ENCODE measurements around the gene ATG7.
"Not testable (repeated sequence)": the region's sequence is repeated elsewhere in the genome, so short reads cannot be mapped to it uniquely, and the experiment has no call there.

DNA sequence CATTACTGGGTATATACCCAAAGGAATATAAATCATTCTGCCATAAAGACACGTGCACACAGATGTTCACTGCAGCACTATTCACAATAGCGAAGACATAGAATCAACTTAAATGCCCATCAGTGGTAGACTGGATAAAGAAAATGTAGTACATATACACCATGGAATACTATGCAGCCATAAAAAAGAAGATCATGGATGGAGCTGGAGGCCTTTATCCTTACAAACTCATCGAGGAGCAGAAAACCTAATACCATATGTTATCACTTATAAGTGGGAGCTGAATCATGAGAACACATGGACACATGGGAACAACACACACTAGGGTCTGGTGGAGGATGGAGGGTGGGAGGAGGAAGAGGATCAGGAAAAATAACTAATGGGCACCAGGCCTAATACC lies 173.0 kb downstream of the ATG7 start:
- TF ChIP-seq, protein P1, sequence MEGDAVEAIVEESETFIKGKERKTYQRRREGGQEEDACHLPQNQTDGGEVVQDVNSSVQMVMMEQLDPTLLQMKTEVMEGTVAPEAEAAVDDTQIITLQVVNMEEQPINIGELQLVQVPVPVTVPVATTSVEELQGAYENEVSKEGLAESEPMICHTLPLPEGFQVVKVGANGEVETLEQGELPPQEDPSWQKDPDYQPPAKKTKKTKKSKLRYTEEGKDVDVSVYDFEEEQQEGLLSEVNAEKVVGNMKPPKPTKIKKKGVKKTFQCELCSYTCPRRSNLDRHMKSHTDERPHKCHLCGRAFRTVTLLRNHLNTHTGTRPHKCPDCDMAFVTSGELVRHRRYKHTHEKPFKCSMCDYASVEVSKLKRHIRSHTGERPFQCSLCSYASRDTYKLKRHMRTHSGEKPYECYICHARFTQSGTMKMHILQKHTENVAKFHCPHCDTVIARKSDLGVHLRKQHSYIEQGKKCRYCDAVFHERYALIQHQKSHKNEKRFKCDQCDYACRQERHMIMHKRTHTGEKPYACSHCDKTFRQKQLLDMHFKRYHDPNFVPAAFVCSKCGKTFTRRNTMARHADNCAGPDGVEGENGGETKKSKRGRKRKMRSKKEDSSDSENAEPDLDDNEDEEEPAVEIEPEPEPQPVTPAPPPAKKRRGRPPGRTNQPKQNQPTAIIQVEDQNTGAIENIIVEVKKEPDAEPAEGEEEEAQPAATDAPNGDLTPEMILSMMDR (IDR thresholded peaks at IDR 0.05; ENCODE audit: low read depth, low read length, missing input control), result not testable (repeated sequence)
- TF ChIP-seq, protein P2, sequence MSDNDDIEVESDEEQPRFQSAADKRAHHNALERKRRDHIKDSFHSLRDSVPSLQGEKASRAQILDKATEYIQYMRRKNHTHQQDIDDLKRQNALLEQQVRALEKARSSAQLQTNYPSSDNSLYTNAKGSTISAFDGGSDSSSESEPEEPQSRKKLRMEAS (IDR thresholded peaks at IDR 0.05), result not testable (repeated sequence)
- TF ChIP-seq YY1 (IDR thresholded peaks at IDR 0.05); EGR1 (IDR thresholded peaks at IDR 0.05; ENCODE audit: low read depth in 2 of 2); SP1 (IDR thresholded peaks at IDR 0.05); GABPA (IDR thresholded peaks at IDR 0.05 in 1 of 2, conservative IDR thresholded peaks at IDR 0.05 in 1 of 2); HNF4A (conservative IDR thresholded peaks at IDR 0.05): not testable (repeated sequence)
- TF ChIP-seq, protein P3, sequence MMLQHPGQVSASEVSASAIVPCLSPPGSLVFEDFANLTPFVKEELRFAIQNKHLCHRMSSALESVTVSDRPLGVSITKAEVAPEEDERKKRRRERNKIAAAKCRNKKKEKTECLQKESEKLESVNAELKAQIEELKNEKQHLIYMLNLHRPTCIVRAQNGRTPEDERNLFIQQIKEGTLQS (IDR thresholded peaks at IDR 0.05), result not testable (repeated sequence)
